HG02870 (cell line): ENCODE measurements around the gene CYP2S1.
"Not testable (repeated sequence)": the region's sequence is repeated elsewhere in the genome, so short reads cannot be mapped to it uniquely, and the experiment has no call there.

ENCODE experiments used
- ATAC-seq: cut with Tn5 transposase; IDR thresholded peaks from one replicate; pipeline ENCODE4 v1.9.1; 2021; ENCODE audit warnings: mild to moderate bottlenecking, moderate library complexity; ENCODE audit not compliant: unreplicated experiment

The CYP2S1 gene

GRCh38 chr19:41225238-41226052, 32.4 kb downstream of the CYP2S1 start:
- no peak for ATAC-seq

- ATAC-seq: no peak
These were observed 33.2 kb downstream of the CYP2S1 start for GRCh38 chr19:41226053-41226873.

- no peak for ATAC-seq
These were observed 33.9 kb downstream of the CYP2S1 start for GRCh38 chr19:41226874-41227390.

- no peak for ATAC-seq
These were observed 35.5 kb downstream of the CYP2S1 start for GRCh38 chr19:41228486-41228885.

GRCh38 chr19:41229338-41229737, 36.3 kb downstream of the CYP2S1 start:
- not testable (repeated sequence) for ATAC-seq

- ATAC-seq: no peak
These were observed 37.2 kb downstream of the CYP2S1 start for GRCh38 chr19:41230067-41230857.

GRCh38 chr19:41232686-41233085, 39.7 kb downstream of the CYP2S1 start:
- no peak for ATAC-seq

GRCh38 chr19:41233748-41234240, 40.8 kb downstream of the CYP2S1 start:
- ATAC-seq: no peak

GRCh38 chr19:41234512-41235168, 41.6 kb downstream of the CYP2S1 start:
- no peak for ATAC-seq

- no peak for ATAC-seq
These were observed 42.5 kb downstream of the CYP2S1 start for GRCh38 chr19:41235480-41235879.

- no peak for ATAC-seq
These were observed 45.2 kb downstream of the CYP2S1 start for GRCh38 chr19:41238244-41238643.

- no peak for ATAC-seq
These were observed 46.3 kb downstream of the CYP2S1 start for GRCh38 chr19:41239363-41239762.

GRCh38 chr19:41239961-41240574, 47.0 kb downstream of the CYP2S1 start:
- ATAC-seq: no peak

- no peak for ATAC-seq
These were observed 48.8 kb downstream of the CYP2S1 start for GRCh38 chr19:41241859-41242258.

GRCh38 chr19:41244117-41244516, 51.1 kb downstream of the CYP2S1 start:
- ATAC-seq: no peak

GRCh38 chr19:41245843-41246242, 52.8 kb downstream of the CYP2S1 start:
- no peak for ATAC-seq

GRCh38 chr19:41248895-41249294, 55.9 kb downstream of the CYP2S1 start:
- no peak for ATAC-seq

GRCh38 chr19:41249707-41250423, 56.8 kb downstream of the CYP2S1 start:
- ATAC-seq: no peak

- ATAC-seq: no peak
These were observed 60.6 kb downstream of the CYP2S1 start for GRCh38 chr19:41253660-41254059.
